NCI-H187 (cell line): ENCODE data around the gene EML4.
"Not testable (repeated sequence)": the region's sequence is repeated elsewhere in the genome, so short reads cannot be mapped to it uniquely, and the experiment has no call there.

Source experiments
- DNase-seq, 2 experiments: peaks; one replicate each; lab custom pipeline; 2025; lab: John Stamatoyannopoulos, UW

Gene EML4

DNA sequence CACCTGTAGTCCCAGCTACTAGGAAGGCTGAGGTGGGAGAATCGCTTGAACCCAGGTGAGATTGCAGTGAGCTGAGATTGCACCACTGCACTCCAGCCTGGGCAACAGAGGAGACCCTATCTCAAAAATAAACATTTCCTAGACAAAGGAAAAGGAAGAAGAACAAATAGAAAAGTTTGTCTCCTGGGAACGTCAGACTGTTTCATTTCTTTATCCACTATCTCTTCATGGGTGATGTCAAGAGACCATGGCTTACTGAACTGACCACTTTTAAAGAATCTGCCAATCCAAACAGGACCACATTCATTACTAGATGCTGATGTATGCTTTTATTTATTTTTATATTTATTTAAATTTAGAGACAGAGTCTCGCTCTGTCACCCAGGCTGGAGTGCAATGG lies 165.1 kb downstream of the EML4 start:
- no peak for DNase-seq

DNA sequence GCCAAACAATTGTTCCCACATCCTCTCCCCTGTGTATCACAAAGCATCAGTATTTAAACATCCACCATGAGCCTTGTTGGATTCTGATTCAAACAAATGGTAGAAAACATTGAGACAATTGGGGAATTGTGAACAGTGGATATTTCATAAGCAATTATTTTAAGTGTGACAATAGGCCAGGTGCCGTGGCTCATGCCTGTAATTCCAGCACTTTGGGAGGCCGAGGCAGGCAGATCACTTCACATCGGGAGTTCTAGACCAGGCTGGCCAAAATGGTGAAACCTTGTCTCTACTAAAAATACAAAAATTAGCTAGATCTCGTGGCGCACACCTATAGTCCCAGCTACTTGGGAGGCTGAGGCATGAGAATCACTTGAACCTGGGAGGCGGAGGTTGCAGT lies 165.7 kb downstream of the EML4 start:
- not testable (repeated sequence) for DNase-seq

DNA sequence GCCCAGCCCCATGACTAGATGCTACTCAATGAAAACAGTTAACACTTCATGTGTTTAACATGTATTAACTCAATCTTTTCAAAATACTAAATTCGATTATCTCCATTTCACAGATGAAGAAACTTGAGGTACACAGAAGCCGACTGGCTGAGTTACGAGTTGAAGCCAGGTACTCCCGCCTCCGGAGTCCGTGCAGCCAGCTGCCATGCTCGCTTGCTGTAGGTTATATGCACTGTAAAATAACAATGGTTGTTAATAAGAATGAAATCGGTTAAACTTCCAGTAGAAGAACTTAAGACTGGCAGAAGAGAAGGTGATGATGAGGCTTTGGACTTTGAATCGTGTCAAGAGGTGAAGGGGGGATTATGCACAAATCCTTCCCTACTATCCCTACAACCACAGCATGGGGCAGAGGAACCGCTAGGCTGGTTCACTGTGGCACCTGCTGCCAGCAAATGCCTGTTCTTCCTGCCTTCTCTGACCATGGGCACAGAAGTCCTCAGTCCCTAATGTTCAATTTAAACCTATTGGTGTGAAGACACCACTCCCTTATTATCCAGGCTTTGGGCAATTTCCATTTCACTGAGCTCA lies 166.5 kb downstream of the EML4 start:
- DNase-seq = no peak

DNA sequence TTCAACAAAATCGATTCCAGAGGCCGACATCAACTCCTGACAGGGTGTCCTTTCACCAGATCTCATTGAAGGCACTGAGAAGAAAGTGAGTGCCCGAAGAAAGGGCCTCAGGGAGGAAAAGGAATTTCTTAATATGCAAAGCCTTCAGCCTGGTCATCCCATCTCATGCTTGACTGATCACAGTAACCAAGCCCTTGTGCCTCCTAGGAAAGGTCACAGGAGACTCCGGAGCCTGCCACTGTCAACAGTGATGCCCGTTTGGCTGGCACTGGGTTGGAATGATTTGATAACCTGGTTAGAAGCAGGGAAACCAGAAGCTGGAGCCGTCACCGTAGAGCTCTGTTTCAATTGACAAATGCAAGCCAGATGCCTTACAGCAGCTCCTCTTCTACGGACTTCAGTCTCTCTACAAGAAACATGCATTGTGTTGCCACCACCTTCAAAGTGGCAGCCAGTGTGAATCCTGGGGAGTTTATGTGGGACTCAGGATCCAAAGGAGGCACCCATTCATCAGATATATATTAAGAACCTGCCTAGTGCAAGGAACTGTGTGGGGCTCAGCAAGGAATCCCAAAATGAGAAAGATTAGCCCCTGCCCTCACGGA lies 167.3 kb downstream of the EML4 start:
- no peak for DNase-seq

GRCh38 chr2:42337356-42337820 lies 168.2 kb downstream of the EML4 start:
- DNase-seq = no peak

- DNase-seq = no peak
Measured at GRCh38 chr2:42337846-42338566, 168.9 kb downstream of the EML4 start.

DNA sequence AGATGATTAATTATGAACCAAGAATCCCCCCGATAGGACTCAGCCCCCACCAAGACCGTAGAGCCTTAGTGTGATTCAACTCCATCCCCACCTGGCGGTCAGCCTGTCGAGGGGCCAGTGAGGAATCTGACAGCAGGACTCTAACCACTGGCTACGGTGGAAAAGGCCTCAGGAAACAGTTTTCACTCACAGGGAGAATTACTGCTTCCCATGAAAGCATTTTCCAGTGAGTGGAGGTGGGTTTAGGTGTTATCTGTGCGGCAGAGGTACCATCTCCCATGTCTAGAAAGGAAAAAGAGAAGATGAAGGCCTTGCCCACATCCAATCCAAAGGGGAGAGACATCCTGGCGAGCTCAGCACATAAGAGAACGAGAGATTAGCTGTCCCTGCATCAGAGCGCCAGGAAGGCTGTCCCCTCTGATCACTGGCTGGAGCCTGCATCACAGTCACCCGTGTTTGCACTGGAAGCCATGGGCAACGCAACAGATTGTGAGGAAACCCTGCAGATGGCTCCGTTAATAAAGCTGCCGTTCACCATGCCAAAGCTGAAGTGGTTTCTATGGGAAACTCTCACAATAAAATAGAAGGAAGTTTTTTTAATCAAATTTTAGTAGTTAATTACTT lies 169.5 kb downstream of the EML4 start:
- no peak for DNase-seq

GRCh38 chr2:42339191-42339912 lies 170.2 kb downstream of the EML4 start:
- DNase-seq = no peak

DNA sequence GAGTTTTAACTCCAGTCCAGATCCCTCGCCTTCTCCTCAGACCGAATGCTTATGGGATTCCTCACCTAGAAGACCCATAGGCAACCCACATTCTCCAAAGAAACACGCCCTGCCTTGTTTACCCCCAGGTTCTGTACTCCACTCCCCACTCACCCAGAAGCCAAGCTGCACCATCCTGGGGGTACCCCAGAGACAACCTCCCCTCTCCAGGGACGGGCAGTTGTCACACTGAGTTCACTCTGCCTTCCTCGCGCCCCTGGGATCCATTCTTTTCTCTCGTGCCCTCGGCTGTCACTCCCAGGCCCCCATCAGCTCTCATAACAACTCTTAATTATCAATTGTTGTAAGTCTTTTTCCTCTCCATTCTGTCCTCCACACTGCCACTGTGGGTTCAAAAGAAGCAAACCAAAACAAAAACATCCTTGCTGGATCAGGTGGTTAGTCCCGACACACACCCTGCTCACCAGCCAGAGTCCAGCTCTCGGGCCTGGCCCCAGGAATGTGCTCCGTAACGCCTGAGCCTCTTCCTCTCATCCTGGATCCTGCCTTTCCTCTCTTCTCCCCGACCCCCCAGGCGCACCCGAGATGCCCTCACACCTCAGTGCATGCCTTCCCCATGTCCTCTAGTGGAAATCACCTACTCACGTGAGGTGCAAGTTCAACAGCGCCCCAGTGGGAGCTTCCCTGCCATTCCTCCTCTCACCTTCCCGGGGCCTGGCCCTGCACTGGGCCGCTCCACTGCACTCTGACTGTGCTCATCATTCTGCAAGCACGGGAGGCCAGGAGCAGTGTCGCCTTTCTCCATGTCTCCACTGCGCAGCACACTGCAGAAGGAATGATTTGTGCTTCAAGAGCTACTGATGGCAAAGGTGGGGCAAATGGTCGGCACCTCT lies 171.1 kb downstream of the EML4 start:
- DNase-seq = no peak

- no peak for DNase-seq
Measured at GRCh38 chr2:42340938-42341636, 171.9 kb downstream of the EML4 start.

- DNase-seq = no peak
Measured at GRCh38 chr2:42342061-42342794, 173.1 kb downstream of the EML4 start.

DNA sequence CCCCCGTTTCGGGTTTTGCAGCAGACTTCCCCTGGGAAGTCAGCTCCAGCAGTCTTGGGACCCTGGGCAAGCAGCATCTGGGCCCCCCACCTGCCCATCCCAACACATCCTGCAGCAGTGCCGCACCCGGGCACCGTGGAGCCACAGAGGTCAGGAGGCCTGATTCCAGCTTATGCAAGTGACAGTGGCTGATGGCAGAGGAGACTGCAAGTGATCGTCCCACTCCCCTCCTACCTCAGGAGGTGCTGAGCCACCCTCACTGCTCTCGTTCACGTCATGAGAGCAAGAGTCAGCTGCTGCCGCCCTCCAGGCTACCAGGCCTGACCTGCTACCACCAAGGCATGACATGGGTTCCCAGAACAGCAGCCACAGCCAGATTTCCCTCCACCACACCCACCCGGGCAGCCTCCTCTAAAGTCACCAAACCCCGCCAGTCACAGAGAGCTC lies 173.7 kb downstream of the EML4 start:
- no peak for DNase-seq

- DNase-seq = no peak
Measured at GRCh38 chr2:42345986-42346385, 176.8 kb downstream of the EML4 start.

DNA sequence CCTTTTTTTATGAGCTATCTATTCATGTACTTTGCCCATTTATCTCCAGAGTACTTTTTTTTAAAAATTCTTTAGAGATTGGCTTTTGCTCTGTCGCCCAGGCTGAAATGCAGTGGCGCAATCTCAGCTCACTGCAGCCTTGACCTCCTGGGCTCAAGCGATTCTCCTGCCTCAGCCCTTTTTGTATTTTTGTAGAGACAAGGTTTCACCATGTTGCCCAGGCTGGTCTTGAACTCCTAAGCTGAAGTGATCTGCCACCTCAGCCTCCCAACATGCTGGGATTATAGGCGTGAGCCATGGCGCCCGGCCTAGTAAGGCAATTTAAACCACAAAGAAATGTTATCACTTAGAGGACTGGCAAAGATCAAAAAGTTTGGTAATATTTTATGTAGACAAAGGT lies 177.7 kb downstream of the EML4 start:
- DNase-seq = not testable (repeated sequence)

DNA sequence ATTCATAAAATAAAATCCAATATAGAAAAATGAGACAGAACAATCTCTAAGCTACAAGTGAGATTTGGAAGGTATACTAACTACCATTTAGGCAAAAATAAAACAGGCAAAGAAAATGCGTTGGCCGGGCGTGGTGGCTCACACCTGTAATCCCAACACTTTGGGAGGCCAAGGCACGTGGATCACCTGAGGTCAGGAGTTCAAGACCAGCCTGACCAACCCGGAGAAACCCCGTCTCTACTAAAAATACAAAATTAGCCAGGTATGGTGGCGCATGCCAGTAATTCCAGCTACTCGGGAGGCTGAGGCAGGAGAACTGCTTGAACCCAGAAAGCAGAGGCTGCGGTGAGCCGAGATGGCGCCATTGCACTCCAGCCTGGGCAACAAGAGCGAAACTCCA lies 178.4 kb downstream of the EML4 start:
- DNase-seq = not testable (repeated sequence)

DNA sequence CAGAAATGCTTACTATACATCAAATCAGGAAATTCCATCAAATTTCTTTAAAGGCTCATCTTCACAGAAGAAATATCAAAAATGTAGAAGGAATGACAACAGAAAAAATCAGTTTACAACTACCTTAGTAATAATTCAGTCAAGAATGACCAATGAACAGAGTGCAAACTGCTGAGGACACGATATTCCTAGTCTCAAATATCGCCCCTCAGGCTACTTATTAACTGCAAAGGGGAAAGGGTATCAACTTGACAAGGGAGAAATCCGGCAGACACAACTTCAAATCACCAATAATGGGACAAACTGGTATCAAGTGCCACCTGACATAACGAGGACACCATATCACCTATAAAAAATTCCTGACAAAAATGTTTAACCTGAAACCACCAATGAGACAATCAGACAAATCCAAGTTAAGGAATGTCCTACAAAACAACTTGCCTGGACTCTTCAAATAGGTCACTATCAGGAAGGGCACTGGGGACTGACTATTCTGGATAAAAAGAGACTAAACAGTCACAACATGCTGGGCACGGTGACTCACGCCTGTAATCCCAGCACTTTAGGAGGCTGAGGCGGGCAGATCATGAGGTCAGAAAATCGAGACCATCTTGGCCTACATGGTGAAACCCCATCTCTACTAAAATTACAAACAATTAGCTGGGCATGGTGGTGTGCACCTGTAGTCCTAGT lies 179.1 kb downstream of the EML4 start:
- DNase-seq = no peak

- no peak for DNase-seq
Measured at GRCh38 chr2:42350434-42351063, 181.4 kb downstream of the EML4 start.

DNA sequence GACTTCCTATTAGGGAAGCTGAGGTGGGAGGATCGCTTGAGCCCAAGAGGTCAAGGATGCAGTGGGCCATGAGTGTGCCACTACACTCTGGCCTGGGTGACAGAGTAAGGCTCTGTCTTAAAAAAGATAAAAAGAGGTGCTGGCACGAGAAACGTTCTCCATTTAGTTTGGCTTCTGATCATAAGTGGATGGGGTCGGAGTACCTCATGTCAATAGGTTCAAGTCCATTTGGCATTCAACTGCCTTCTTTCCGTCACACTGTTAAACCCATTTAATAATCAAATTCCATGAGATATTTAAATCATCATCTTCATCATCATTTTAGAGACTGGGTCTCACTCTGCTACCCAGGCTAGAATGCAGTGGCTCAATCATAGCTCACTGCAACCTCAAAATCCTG lies 182.7 kb downstream of the EML4 start:
- no peak for DNase-seq
